GM19099 (cell line): ENCODE measurements around the gene NOTCH1.

ENCODE experiments used
- POLR2A ChIP-seq: IDR thresholded peaks from 3 replicates; pipeline ENCODE4 v1.6.1; 2011; ENCODE audit warnings: low read depth; ENCODE audit not compliant: insufficient read length; ENCODE audit errors: extremely low read depth

Gene NOTCH1

GRCh38 chr9:136543280-136543679, 2.6 kb downstream of the NOTCH1 start:
- TF ChIP-seq POLR2A = no peak

GRCh38 chr9:136542241-136543040, 3.4 kb downstream of the NOTCH1 start:
- TF ChIP-seq POLR2A = no peak

DNA sequence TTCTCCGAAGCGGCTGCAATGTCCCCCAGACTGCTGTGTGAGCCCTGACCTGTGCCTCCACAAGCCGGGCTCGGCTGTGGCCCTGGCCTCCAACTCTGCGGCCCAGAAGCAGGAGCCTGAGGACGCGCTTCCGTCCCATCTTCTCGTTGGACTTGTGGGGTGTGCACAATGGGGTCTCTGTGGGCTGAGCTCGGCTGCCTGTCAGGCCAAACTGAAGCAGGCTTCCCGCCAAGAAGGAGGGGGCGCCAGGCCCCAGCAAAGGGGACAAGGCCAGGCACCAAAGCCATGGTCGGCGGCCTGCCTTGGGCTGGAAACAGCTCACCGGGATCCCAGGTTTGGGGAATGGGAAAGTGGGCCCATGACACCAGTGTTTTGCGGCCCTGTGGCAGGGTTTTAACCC, 4.1 kb downstream of the NOTCH1 start:
- TF ChIP-seq POLR2A = no peak

- TF ChIP-seq POLR2A = no peak
Measured at GRCh38 chr9:136541179-136541578, 4.7 kb downstream of the NOTCH1 start.

- TF ChIP-seq POLR2A = peak; percentile 45
Measured at GRCh38 chr9:136539427-136540421, 6.1 kb downstream of the NOTCH1 start.

DNA sequence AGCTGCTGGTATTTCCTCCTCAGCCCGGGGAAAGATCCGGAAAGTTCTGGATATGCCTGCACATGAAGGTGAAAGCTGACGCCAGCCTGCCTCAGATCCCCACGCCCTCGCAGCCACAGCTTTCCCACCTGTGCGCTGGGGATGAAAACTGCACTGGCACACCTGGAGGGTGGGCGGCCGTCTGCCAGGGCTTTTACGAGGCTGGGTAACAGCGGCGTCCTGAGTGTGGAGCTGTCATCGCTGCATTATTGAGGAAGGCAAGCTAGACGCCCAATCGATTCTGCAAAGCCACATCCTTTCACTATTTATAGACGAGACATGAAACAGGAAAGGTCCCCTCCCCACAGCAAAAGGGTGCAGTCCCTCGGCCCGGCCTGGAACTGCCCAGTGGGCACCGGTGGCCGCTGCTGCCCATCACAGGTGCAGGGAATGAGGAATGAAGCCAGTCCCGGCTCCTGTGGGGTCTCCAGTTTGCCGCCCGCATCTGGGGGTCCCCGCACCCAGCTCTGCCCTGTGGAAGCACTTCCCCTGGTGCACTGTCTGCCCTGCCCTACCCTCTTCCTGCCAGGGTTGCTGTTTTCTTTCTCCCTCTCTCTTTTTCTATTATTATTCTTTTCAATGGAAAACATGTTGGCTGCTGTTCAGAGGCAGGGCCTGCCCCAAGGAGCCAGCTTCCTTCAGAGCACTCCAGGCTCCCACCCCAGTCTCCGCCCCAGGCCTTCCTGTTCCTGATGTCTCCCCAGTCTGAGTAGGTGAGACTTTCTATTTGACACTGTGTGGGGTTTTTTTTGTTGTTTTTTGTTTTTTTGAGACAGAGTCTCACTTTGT, 7.0 kb downstream of the NOTCH1 start:
- TF ChIP-seq POLR2A = no peak

DNA sequence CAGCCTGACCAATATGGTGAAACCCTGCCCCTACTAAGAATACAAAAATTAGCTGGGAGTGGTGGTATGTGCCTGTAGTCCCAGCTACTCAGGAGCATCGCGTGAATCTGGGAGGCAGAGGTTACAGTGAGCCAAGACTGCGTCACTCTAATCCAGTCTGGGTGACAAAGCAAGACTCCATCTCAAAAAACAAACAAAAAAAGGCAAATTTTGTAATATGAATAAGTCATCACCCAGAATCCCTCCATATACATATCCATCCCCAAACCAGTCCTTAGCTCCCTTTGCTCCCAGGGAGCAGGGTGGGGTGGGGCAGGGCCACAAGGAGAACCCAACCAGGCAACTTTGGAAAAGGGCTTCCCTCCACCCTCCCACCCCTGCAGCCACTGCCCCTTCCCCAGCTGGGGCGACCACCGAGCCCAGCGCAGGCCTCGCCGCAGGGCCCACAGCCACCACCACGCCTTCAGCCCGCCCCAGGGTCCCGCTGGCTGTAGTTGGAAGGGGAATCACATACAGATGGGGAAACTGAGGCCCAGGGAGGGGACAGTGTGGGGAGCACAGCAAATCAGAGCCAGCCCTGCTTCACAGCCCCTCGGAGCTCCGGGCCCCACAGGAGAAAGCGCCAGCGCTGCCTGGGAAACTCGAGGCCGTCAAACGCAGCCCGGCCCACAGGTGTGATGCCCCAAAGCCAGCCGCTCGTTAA, 7.8 kb downstream of the NOTCH1 start:
- no peak for TF ChIP-seq POLR2A

GRCh38 chr9:136537411-136537810, 8.4 kb downstream of the NOTCH1 start:
- no peak for TF ChIP-seq POLR2A

GRCh38 chr9:136536721-136537241, 9.1 kb downstream of the NOTCH1 start:
- no peak for TF ChIP-seq POLR2A

DNA sequence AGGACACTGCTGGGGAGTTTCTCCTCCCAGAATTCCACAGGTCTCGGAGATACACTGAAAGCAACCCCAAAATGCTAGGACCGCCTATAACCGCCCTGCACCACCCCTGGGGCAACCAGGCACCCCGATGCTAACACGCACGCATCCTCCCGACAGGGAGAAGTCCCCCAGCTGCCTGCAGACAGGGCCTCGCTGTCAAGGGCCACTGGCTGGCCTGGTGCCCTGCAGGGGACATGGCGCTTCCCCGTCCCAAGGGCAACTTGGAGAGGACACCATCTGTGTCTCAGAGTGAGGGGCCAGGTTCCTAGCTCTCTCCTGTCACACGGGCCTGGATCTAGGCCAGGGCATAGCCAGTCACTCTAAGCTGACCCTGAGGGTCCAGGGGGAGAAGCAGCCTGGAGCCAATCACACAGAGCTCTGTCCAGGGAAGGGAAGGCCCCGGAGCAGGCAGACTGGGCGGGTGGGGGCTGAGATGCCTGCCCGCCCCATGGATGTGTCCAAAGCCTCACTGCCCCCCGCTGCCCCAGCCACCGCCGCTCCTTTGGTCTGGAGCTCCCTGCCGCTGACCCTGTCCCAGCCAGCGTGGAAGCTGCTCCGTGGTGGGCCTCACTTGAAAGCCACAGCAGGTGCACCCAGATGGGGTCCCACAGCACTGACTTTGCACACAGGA, 9.7 kb downstream of the NOTCH1 start:
- TF ChIP-seq POLR2A = no peak

DNA sequence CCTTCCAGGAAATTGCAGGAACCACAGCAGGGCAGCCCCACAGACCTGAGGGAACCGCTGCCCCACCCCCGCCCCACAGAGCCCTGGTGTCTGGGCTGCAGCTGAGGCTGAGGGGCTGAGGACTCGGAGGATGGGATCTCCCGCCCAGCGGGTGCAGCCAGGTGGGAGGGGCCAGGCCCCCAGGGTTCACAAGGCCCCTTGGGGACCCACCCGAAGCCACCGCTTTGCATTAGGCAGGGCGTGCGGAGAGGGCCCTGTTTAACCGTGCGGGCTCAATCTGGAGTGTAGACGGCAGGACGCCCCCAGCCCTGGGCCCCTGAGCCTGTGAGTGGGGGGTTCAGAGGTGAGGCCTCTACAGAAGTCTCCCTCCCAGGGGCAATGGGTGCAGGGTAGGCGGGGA, 10.8 kb downstream of the NOTCH1 start:
- TF ChIP-seq POLR2A = no peak

DNA sequence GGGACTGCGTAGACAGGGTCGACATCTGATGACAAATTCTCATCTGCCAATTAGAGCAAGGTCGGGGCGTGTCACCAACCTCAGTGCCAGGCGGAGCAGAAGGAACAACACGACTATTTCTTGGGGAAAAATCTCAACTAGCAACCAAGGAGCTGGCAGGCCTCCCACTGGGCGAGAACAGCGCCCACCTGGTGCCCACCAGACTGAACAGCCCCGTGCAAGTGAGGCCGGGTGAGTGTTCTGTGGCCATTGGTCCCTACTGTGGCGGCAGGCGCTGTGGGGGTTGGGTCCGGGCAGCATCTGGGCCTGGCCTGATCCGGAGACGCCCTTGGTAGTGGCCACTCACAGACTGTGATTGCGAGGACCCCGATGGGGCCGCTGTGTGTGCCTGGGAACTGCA, 11.5 kb downstream of the NOTCH1 start:
- no peak for TF ChIP-seq POLR2A

- TF ChIP-seq POLR2A = no peak
Measured at GRCh38 chr9:136533775-136534157, 12.1 kb downstream of the NOTCH1 start.

DNA sequence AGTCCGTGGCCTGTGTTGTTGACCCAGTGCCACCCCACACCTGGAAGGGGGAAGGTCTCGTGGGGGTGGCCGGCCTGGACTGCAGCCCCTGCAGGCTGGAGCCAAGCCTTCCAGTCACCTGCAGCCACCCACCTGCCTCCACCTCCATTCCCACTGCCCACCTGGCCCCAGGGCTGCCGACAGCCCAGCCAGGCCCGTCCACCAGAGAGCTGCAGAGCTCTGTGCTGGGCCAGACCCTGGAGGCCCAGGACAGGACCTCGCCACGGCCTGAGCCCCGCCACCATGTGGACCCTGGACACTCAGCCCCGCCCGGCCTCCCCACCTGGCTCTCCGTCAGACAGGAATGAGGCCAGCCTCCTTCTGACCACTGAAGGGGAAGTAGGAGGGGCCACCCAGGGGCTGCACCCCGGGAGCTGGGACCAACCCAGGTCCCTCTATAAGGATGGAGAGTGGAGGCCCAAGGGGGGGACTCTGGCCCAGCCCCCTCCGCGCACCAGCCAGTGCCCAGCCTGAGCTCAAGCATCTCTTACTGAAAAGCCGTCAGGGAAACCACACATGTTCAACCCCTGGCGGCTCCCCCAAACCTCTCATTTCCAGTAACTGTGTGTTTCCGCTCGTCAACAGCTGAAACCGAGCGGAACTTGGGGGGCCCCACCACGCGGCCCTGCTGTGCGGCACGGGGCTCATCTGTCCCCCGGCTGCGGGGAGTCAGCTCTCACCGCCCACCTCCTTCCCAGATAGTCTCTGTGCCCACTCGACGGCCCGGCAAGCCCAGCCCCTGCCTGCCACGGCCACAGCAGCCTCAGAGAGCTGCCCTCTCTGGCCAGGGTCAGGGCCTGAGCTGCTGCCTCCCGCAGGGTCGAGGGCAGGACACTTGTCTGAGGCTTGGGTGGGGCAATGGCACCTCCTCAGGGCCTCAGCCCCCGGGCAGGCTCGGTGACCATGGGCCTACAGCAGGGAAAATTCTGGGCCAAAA, 12.8 kb downstream of the NOTCH1 start:
- no peak for TF ChIP-seq POLR2A
